ENCODE measurements around the gene AIRE.
"Not testable (repeated sequence)": the region's sequence is repeated elsewhere in the genome, so short reads cannot be mapped to it uniquely, and the experiment has no call there.

Gene AIRE

DNA sequence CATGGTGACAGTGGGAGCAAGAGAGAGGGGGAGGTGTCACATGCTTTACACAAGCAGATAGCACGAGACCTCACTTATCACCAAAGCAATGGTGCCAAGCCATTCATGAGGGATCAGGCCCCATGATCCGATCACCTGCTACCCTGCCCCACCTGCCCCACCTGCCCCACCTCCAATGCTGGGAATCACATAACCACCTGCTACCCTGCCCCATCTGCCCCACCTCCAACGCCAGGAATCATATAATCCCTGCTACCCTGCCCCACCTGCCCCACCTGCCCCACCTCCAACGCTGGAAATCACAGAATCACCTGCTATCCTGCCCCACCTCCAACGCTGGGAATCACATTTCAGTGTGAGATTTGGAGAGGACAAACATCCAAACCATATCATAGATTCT lies 10.6 kb upstream of the AIRE start:
- TF ChIP-seq, protein P1, sequence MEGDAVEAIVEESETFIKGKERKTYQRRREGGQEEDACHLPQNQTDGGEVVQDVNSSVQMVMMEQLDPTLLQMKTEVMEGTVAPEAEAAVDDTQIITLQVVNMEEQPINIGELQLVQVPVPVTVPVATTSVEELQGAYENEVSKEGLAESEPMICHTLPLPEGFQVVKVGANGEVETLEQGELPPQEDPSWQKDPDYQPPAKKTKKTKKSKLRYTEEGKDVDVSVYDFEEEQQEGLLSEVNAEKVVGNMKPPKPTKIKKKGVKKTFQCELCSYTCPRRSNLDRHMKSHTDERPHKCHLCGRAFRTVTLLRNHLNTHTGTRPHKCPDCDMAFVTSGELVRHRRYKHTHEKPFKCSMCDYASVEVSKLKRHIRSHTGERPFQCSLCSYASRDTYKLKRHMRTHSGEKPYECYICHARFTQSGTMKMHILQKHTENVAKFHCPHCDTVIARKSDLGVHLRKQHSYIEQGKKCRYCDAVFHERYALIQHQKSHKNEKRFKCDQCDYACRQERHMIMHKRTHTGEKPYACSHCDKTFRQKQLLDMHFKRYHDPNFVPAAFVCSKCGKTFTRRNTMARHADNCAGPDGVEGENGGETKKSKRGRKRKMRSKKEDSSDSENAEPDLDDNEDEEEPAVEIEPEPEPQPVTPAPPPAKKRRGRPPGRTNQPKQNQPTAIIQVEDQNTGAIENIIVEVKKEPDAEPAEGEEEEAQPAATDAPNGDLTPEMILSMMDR (IDR thresholded peaks at IDR 0.05; ENCODE audit: extremely low read depth, missing control alignments), result no peak
- no peak for DNase-seq (ENCODE audit: low spot score)

DNA sequence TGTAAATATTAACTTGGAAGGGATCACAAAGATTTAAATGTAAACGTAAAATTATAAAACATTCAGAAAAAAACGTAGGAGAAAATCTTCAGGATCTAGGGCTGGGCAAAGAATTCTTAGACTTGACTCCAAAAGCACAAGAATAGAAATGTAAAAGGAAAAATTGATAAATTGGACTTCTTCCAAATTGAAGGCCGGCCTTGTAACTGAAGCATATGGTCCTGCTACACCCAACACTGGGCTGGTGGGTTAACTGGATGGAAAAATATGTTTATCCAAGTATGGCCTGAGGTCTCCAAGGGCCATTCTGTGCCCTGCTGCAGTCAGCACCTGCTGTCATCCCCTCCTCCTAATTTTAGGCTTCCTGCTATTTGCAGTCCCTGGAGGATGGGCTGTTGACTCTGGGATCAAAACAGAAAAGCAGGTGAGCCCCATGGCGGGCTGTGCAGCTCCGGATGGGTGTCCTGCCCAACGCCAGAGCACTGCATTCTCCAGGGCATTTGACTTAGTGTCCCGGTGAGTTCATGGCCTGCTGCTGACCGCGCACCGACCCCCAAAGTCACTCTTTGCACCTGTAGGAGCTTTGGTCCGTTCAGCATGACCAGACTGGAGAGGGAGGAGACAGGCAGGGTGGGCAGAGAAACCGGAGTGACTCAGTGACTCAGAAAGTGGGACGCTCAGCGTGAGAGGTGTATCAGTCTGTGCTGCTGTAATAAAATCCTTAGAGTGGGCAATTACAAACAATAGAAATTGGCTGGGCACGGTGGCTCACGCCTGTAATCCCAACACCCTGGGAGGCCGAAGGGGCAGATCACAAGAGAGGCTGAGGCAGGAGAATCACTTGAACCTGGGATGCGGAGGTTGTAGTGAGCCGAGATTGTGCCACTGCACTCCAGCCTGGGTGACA lies 6.1 kb upstream of the AIRE start:
- TF ChIP-seq, protein P1 (IDR thresholded peaks at IDR 0.05; ENCODE audit: extremely low read depth, missing control alignments), result no peak

DNA sequence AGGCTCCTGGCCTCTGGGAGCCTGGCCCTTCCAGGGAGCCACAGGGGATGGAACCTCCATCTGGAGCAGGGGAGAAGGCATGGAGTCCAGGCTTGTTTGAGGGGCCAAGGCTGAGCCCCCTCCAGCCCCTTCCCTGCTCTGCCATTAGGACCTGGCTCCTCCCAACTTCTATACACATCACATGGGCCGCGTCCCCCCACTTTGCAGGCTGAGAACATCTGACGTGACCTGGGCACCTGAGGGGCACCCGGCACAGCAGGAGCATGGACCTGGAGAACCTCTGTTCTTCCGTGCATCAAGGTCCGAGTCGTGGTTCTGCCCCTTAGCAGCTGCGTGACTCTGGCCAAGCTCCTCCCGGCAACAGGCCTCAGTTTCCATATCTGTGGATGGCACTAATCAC lies 3.9 kb upstream of the AIRE start:
- TF ChIP-seq, protein P1 (IDR thresholded peaks at IDR 0.05; ENCODE audit: extremely low read depth, missing control alignments), result no peak
- DNase-seq (ENCODE audit: low spot score), result no peak

More for the DNA sequence above, 6.1 kb upstream of the AIRE start:
- no peak for DNase-seq (ENCODE audit: low spot score)

DNA sequence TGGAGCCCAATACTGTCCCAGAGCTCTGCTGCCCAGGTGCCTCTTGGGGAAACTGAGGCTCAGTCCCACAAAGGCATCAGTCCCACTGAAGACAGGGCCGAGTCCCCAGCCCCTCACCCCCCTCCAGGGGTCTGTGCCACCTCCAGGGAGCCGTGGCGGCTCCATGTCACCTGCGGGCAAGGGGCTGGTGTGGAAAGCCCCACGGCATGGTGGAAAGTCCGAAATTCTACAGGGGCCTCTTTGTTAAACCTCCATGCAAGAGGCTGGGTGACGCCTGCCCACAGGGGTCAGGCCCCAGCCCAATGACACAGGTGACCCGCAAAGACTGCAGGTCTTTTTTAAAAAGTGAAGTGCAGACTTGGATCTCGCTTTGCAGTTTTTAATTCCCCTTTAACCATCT lies 3.3 kb upstream of the AIRE start:
- DNase-seq (ENCODE audit: low spot score), result no peak
- TF ChIP-seq, protein P1 (IDR thresholded peaks at IDR 0.05; ENCODE audit: extremely low read depth, missing control alignments), result no peak

DNA sequence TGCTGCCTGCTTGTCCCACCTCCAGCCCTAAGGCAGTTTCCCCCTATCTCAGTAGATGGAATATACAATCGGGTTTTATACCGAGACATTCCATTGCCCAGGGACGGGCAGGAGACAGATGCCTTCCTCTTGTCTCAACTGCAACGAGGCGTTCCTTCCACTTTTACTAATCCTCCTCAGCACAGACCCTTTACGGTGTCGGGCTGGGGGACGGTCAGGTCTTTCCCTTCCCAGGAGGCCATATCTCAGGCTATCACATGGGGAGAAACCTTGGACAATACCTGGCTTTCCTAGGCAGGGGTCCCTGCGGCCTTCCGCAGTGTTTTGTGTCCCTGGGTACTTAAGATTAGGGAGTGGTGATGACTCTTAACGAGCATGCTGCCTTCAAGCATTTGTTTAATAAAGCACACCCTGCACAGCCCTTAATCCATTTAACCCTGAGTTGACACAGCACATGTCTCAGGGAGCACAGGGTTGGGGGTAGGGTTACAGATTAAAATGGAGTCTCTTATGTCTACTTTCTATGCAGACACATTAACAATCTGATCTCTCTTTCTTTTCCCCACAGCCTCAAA lies 2.4 kb upstream of the AIRE start:
- DNase-seq (ENCODE audit: low spot score), result not testable (repeated sequence)

DNA sequence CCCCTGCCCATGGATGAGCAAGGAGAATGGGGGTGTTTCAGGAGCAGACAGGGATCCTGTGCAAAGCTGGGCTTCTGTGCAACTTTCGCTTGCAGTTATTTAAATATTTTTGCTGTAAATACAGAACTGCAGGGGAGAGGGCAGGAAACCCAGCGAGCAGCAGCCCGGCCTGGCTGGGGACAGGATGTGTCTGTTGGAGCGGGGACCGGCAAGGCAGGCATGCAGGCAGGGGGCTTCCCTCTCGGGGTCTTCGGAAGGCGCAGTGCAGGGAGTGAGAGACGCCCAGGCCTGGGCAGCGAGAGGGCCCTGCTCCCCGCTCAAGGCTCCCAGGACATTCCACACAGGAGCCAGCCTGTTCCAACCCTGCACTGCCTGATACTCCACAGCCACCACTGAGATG lies 1.7 kb upstream of the AIRE start:
- no peak for DNase-seq (ENCODE audit: low spot score)
- TF ChIP-seq, protein P1 (IDR thresholded peaks at IDR 0.05; ENCODE audit: extremely low read depth, missing control alignments), result no peak

DNA sequence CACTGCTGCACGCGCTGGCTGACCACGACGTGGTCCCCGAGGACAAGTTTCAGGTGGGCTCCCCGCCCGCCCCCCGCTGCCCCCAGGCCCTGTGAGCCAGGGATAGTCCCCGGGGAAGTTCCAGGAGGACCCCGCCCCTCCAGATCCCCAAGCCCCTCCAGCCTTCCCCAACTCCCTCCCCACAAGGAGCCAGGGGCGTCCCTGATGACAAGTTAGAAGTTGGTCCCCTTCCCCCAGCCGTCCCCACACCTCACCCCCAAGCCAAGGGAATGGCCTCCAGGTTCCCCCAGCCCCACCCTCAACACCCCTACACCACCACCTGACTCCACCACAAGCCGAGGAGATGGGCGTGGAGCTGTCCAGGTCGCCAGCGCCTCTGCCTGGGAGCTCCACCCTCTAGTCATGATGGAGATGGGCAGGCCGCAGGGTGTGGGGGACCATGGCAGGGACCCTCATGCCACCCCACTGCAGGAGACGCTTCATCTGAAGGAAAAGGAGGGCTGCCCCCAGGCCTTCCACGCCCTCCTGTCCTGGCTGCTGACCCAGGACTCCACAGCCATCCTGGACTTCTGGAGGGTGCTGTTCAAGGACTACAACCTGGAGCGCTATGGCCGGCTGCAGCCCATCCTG lies 525 bp downstream of the AIRE start:
- DNase-seq (ENCODE audit: low spot score), result no peak
- TF ChIP-seq, protein P1 (IDR thresholded peaks at IDR 0.05; ENCODE audit: extremely low read depth, missing control alignments), result no peak
